ENCODE measurements around the gene GET3. TPM values are rescaled to one million over a fixed set of nuclear protein-coding genes. Genes with fewer than 3 reads are reported as not detected.

The GET3 gene
- total and polyA plus RNA-seq, 2 of the 13 experiments (the other 11 are each of a cell fraction or from before 2014, with no cell fraction given) = 57.7 to 59.4 TPM

- no peak for TF ChIP-seq NR0B2 (CRISPR knock-in tag; IDR thresholded peaks at IDR 0.05)
- peak; percentile 61 for TF ChIP-seq MIXL1 (CRISPR knock-in tag; IDR thresholded peaks at IDR 0.05)
- peak; percentile 75 for TF ChIP-seq LCORL (IDR thresholded peaks at IDR 0.05)
- no peak for TF ChIP-seq LCORL (CRISPR knock-in tag; IDR thresholded peaks at IDR 0.05)
- TF ChIP-seq ARNT2 (CRISPR knock-in tag; IDR thresholded peaks at IDR 0.05; ENCODE audit: low read depth) = peak; percentile 49; the same call in 1 of the 2 replicates
- 0 out of 2 replicates have a peak, but pooled peaks have one; percentile 12 for TF ChIP-seq ZNF800 (CRISPR knock-in tag; IDR thresholded peaks at IDR 0.05)
- TF ChIP-seq, protein P1, sequence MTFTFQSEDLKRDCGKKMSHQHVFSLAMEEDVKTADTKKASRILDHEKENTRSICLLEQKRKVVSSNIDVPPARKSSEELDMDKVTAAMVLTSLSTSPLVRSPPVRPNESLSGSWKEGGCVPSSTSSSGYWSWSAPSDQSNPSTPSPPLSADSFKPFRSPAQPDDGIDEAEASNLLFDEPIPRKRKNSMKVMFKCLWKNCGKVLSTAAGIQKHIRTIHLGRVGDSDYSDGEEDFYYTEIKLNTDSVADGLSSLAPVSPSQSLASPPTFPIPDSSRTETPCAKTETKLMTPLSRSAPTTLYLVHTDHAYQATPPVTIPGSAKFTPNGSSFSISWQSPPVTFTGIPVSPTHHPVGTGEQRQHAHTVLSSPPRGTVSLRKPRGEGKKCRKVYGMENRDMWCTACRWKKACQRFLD (CRISPR knock-in tag; IDR thresholded peaks at IDR 0.05; ENCODE audit: borderline replicate concordance) = 0 out of 2 replicates have a peak, but pooled peaks have one; percentile 45
- peak; percentile 40; the same call in 1 of the 2 replicates for TF ChIP-seq SOX5 (CRISPR knock-in tag; IDR thresholded peaks at IDR 0.05; ENCODE audit: borderline replicate concordance)
- TF ChIP-seq ZNF501 (CRISPR knock-in tag; IDR thresholded peaks at IDR 0.05) = no peak; the same call in 1 of the 2 replicates
- TF ChIP-seq, protein P2, sequence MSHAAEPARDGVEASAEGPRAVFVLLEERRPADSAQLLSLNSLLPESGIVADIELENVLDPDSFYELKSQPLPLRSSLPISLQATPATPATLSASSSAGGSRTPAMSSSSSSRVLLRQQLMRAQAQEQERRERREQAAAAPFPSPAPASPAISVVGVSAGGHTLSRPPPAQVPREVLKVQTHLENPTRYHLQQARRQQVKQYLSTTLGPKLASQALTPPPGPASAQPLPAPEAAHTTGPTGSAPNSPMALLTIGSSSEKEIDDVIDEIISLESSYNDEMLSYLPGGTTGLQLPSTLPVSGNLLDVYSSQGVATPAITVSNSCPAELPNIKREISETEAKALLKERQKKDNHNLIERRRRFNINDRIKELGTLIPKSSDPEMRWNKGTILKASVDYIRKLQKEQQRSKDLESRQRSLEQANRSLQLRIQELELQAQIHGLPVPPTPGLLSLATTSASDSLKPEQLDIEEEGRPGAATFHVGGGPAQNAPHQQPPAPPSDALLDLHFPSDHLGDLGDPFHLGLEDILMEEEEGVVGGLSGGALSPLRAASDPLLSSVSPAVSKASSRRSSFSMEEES (CRISPR knock-in tag; IDR thresholded peaks at IDR 0.05) = peak; percentile 93
- 0 out of 2 replicates have a peak, but pooled peaks have one; percentile 18 for TF ChIP-seq ZNF275 (CRISPR knock-in tag; IDR thresholded peaks at IDR 0.05; ENCODE audit: borderline replicate concordance)
- no peak for TF ChIP-seq ZNF674 (CRISPR knock-in tag; IDR thresholded peaks at IDR 0.05; ENCODE audit: low read depth)
- TF ChIP-seq POLR2A (IDR thresholded peaks at IDR 0.05; ENCODE audit: insufficient read depth in 1 of 2, low read depth in 2 of 2, low read length in 2 of 2) = peak; percentile 69 to 75
- peak; percentile 57 for TF ChIP-seq ASH2L (IDR thresholded peaks at IDR 0.05; ENCODE audit: insufficient read length, low read depth, low read length)
- no peak for TF ChIP-seq ZNF577 (CRISPR knock-in tag; IDR thresholded peaks at IDR 0.05; ENCODE audit: borderline replicate concordance, low read depth)
- TF ChIP-seq HNF4A (CRISPR knock-in tag; IDR thresholded peaks at IDR 0.05) = peak; percentile 17; the same call in 1 of the 2 replicates
- peak; percentile 91 for TF ChIP-seq SPEN (CRISPR knock-in tag; IDR thresholded peaks at IDR 0.05; ENCODE audit: low read depth)
- no peak for TF ChIP-seq ZNF678 (CRISPR knock-in tag; IDR thresholded peaks at IDR 0.05)
These were observed 14.5 kb upstream of the GET3 start (continued) for GRCh38 chr19:12722566-12723380.

Measured in HepG2 (cell line).